AG04450 (cell line): Measurements from ENCODE around the gene MAML1. TPM values are rescaled to one million over a fixed set of nuclear protein-coding genes. Genes with fewer than 3 reads are reported as not detected.
A peak's percentile ranks its signal among the peaks of the same experiment; 100 is the strongest.

ENCODE experiments used
- CTCF ChIA-PET: fragments of 300-600, 350-600 bp; formaldehyde crosslinking; extraction: SDS; loops from one replicate; lab custom pipeline; 2022; ENCODE audit warnings: antibody characterized with exemption, inconsistent platforms; lab: Charles Lee
- POLR2A ChIA-PET: fragments of 350-600 bp; formaldehyde crosslinking; extraction: SDS; loops from one replicate; lab custom pipeline; 2021; ENCODE audit warnings: antibody characterized with exemption, inconsistent platforms; lab: Yijun Ruan, JAX
- DNase-seq: peaks from one replicate; pipeline ENCODE4 v3.0.0-alpha.2; 2011; ENCODE audit warnings: low read depth, low spot score
- H3K27ac ChIP-seq: one replicate; pipeline ENCODE4 v1.5.1; 2012; ENCODE audit warnings: low read depth, low read length, control low read depth
- H3K27me3 ChIP-seq: one replicate; pipeline ENCODE4 v1.6.0; 2012; ENCODE audit warnings: low read length; ENCODE audit not compliant: control insufficient read depth, insufficient read depth
- H3K4me3 ChIP-seq: 2 replicates; pipeline ENCODE4 v1.5.1; 2011; ENCODE audit warnings: mild to moderate bottlenecking, low read depth, low read length, control low read depth
- H3K9me3 ChIP-seq: 2 replicates; pipeline ENCODE4 v1.5.1; 2012; ENCODE audit warnings: low read length; ENCODE audit not compliant: control insufficient read depth, insufficient read depth
- CTCF ChIP-seq: IDR thresholded peaks from 2 replicates; pipeline ENCODE4 v1.5.1; 2011; ENCODE audit warnings: low read depth, low read length, control low read depth, inconsistent platforms
- polyA plus RNA-seq: library from polyadenylated mRNA; depleted of rRNA; stranded (reverse); fragments of >200 nt; gene quantifications from 2 replicates; pipeline ENCODE4 v1.2.3, GENCODE V29; 2011

MAML1 gene
- polyA plus RNA-seq, 1 experiment: 4.9 TPM

GRCh38 chr5:179791881-179792611 lies 59.4 kb downstream of the MAML1 start:
- Histone ChIP-seq H3K4me3 (no peak overlapping the region), H3K9me3 (no peaks in the 10 kb centered on the region; the same call in 1 of the 2 replicates), H3K27me3 (no peaks in the 10 kb centered on the region), H3K27ac (no peak overlapping the region)
- CTCF ChIA-PET: interaction anchor here (1.2 kb wide), 1 partner anchor 10 kb away, joined by 4 read pairs; no protein-coding TSS in a partner anchor
- no peak for DNase-seq
- POLR2A ChIA-PET: interaction anchor here (0.6 to 1.4 kb wide), 2 partner anchors 28 to 89 kb away, joined by 5 read pairs; partner anchors contain the start of gene SQSTM1
- TF ChIP-seq CTCF: no peak

GRCh38 chr5:179792612-179793467 lies 60.2 kb downstream of the MAML1 start:
- no peaks in the 10 kb centered on the region; the same call in 1 of the 2 replicates for H3K9me3 ChIP-seq
- CTCF ChIA-PET: interaction anchor here (1.2 kb wide), 1 partner anchor 9 kb away, joined by 4 read pairs; no protein-coding TSS in a partner anchor
- H3K4me3 ChIP-seq: no peak overlapping the region
- no peak for DNase-seq
- POLR2A ChIA-PET: interaction anchor here (0.6 to 1.7 kb wide), 3 partner anchors 10 to 89 kb away, joined by 5 to 6 read pairs (median 5); partner anchors contain the start of gene SQSTM1
- TF ChIP-seq CTCF: no peak
- no peaks in the 10 kb centered on the region for H3K27me3 ChIP-seq
- no peak overlapping the region for H3K27ac ChIP-seq

- H3K27me3 ChIP-seq: no peaks in the 10 kb centered on the region
- ChIA-PET POLR2A (interaction anchor here (1.2 to 1.7 kb wide), 3 partner anchors 11 to 170 kb away, joined by 3 to 6 read pairs (median 5); partner anchors contain the start of gene HNRNPH1), CTCF (interaction anchor here (1.9 kb wide), 1 partner anchor 31 kb away, joined by 4 read pairs; no protein-coding TSS in a partner anchor)
- no peak for DNase-seq
- no peak within 1 kb of the TSS for H3K27ac ChIP-seq
- H3K9me3 ChIP-seq: no peaks in the 10 kb centered on the region; the same call in 1 of the 2 replicates
- H3K4me3 ChIP-seq: peak within 1 kb of the TSS; percentile 15; the same call in 1 of the 2 replicates
- TF ChIP-seq CTCF: no peak
Observed at GRCh38 chr5:179793468-179794139, 61.0 kb downstream of the MAML1 start, which contains the start of gene LTC4S. LTC4S (plus strand) TSS chr5:179793986; CDS start chr5:179794081, 95 bp downstream.

- CTCF ChIA-PET: interaction anchor here (1.7 to 1.9 kb wide), 2 partner anchors 26 to 31 kb away, joined by 4 to 5 read pairs; no protein-coding TSS in a partner anchor
- no peak for DNase-seq
- POLR2A ChIA-PET: interaction anchor here (1.2 to 1.7 kb wide), 3 partner anchors 11 to 171 kb away, joined by 3 to 6 read pairs (median 5); partner anchors contain the start of gene HNRNPH1
- H3K27me3 ChIP-seq: no peaks in the 10 kb centered on the region
- TF ChIP-seq CTCF: no peak
- H3K4me3 ChIP-seq: no peak overlapping the region
- no peaks in the 10 kb centered on the region; the same call in 1 of the 2 replicates for H3K9me3 ChIP-seq
- H3K27ac ChIP-seq: no peak overlapping the region
Observed at GRCh38 chr5:179794171-179794570, 61.5 kb downstream of the MAML1 start.
